ENCODE measurements around the gene ZCCHC3.

Gene ZCCHC3

GRCh38 chr20:298776-299391 is 1.5 kb downstream of the ZCCHC3 start:
- Mint-ChIP-seq H3K27ac (peak overlapping the region; percentile 93), H3K4me1 (ENCODE audit: low read depth) (peaks cover 49% of the 10 kb centered on the region), H3K27me3 (no peaks in the 10 kb centered on the region), H3K9me3 (no peaks in the 10 kb centered on the region), H3K36me3 (ENCODE audit: low read depth) (peaks cover 26% of the 10 kb centered on the region), H3K4me3 (peak overlapping the region; percentile 92)

GRCh38 chr20:300345-300990 is 3.1 kb downstream of the ZCCHC3 start:
- H3K27me3 Mint-ChIP-seq: no peaks in the 10 kb centered on the region
- H3K27ac Mint-ChIP-seq: peak overlapping the region; percentile 56
- peaks cover 26% of the 10 kb centered on the region for H3K36me3 Mint-ChIP-seq (ENCODE audit: low read depth)
- no peaks in the 10 kb centered on the region for H3K9me3 Mint-ChIP-seq
- H3K4me3 Mint-ChIP-seq: peak overlapping the region; percentile 92
- H3K4me1 Mint-ChIP-seq (ENCODE audit: low read depth): peaks cover 49% of the 10 kb centered on the region

DNA sequence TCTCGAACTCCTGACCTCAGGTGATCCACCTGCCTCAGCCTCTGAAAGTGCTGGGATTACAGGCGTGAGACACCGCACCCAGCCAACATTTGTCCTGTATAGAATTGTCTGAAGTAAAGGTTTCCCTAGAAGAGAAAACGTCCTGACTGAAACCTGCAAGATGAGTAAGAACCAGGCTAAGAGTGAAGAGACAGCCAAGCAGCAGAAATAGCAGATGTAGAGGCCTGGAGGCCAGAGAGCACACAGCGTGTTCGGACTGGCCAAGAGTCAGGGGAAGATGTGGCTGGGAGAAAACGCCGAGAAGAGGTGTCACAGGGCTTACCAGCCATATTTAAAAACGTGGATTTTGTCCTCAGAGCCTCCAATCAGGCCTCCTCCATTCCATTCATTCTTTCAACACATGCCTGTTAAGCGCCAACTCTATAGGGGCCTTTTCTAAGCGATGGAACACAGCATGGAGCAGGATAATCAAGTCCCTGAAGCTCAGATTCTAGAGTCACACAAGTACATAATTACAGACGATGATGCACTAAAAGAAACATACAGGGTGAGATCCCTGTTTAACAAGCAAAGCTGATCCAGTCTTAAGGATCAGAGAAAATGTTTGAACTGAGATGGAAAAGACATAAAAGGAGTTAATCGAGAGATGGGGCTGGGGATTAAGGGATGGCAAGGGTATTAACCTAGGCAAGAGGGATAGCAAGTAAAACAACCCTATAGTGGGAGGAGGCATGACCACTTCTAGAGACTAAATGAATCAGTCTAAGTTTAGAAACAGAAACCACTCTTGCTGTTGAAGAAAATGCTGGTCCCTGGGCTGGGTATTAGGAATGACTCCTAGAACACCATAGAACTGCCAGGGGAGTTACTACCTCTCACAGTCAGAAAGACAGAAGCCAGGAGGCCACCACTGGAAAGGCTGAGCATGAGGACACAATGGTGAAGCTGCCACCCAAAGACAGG is 4.8 kb downstream of the ZCCHC3 start:
- peaks cover 26% of the 10 kb centered on the region for H3K36me3 Mint-ChIP-seq (ENCODE audit: low read depth)
- H3K9me3 Mint-ChIP-seq: no peaks in the 10 kb centered on the region
- no peaks in the 10 kb centered on the region for H3K27me3 Mint-ChIP-seq
- no peak overlapping the region for H3K4me3 Mint-ChIP-seq
- no peak overlapping the region for H3K27ac Mint-ChIP-seq
- H3K4me1 Mint-ChIP-seq (ENCODE audit: low read depth): peaks cover 35% of the 10 kb centered on the region

GRCh38 chr20:305745-306144 is 8.4 kb downstream of the ZCCHC3 start:
- H3K27me3 Mint-ChIP-seq: no peaks in the 10 kb centered on the region
- H3K4me3 Mint-ChIP-seq: no peak overlapping the region
- no peak overlapping the region for H3K27ac Mint-ChIP-seq
- peaks cover 33% of the 10 kb centered on the region for H3K4me1 Mint-ChIP-seq (ENCODE audit: low read depth)
- no peaks in the 10 kb centered on the region for H3K36me3 Mint-ChIP-seq (ENCODE audit: low read depth)
- H3K9me3 Mint-ChIP-seq: no peaks in the 10 kb centered on the region

GRCh38 chr20:308427-309038 is 11.2 kb downstream of the ZCCHC3 start:
- H3K4me3 Mint-ChIP-seq: no peak overlapping the region

DNA sequence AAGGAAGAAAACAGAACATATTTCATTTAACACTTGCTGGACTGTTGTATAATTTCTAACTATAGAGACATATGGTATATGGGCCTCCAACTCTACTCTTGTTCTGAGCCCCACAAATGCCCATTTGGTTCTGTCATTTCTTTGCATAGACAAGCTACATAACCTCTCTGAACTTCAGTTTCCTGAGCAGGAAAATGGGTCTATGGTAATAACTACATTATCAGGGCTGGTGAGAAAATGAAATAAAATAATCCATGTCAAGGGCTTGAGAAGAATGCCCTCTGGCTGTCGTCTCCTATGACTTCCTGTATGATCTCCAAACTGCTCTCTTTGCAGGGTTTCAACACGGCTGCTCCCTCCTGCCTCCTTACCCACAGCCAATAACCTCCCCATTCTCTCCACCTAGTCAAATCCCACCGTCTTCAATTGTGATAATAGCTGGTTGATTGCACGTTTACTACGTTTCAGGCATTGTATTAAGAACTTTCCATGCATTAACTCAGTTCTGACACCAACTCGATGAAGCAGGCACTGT is 12.0 kb downstream of the ZCCHC3 start:
- no peaks in the 10 kb centered on the region for H3K27me3 Mint-ChIP-seq
- H3K4me3 Mint-ChIP-seq: peak overlapping the region; percentile 14
- H3K27ac Mint-ChIP-seq: peak overlapping the region; percentile 17
- peaks cover 23% of the 10 kb centered on the region for H3K4me1 Mint-ChIP-seq (ENCODE audit: low read depth)
- no peaks in the 10 kb centered on the region for H3K36me3 Mint-ChIP-seq (ENCODE audit: low read depth)
- H3K9me3 Mint-ChIP-seq: no peaks in the 10 kb centered on the region

More at GRCh38 chr20:308427-309038, 11.2 kb downstream of the ZCCHC3 start:
- Mint-ChIP-seq H3K4me1 (ENCODE audit: low read depth) (peaks cover 20% of the 10 kb centered on the region), H3K27ac (no peak overlapping the region), H3K9me3 (no peaks in the 10 kb centered on the region), H3K27me3 (no peaks in the 10 kb centered on the region), H3K36me3 (ENCODE audit: low read depth) (no peaks in the 10 kb centered on the region)

- Mint-ChIP-seq H3K27me3 (no peaks in the 10 kb centered on the region), H3K4me1 (ENCODE audit: low read depth) (peaks cover 23% of the 10 kb centered on the region), H3K27ac (peak overlapping the region; percentile 67), H3K4me3 (peak overlapping the region; percentile 72), H3K9me3 (no peaks in the 10 kb centered on the region), H3K36me3 (ENCODE audit: low read depth) (no peaks in the 10 kb centered on the region)
Observed at GRCh38 chr20:309841-310644, 12.7 kb downstream of the ZCCHC3 start.

- H3K4me1 Mint-ChIP-seq (ENCODE audit: low read depth): peaks cover 23% of the 10 kb centered on the region
Observed at GRCh38 chr20:310645-311044, 13.3 kb downstream of the ZCCHC3 start.

GRCh38 chr20:311609-312008 is 14.2 kb downstream of the ZCCHC3 start:
- Mint-ChIP-seq H3K27me3 (no peaks in the 10 kb centered on the region), H3K4me1 (ENCODE audit: low read depth) (peaks cover 23% of the 10 kb centered on the region), H3K36me3 (ENCODE audit: low read depth) (no peaks in the 10 kb centered on the region)

More at GRCh38 chr20:310645-311044, 13.3 kb downstream of the ZCCHC3 start:
- peak overlapping the region; percentile 67 for H3K27ac Mint-ChIP-seq
- H3K4me3 Mint-ChIP-seq: peak overlapping the region; percentile 72
- H3K36me3 Mint-ChIP-seq (ENCODE audit: low read depth): no peaks in the 10 kb centered on the region
- no peaks in the 10 kb centered on the region for H3K9me3 Mint-ChIP-seq
- H3K27me3 Mint-ChIP-seq: no peaks in the 10 kb centered on the region

GRCh38 chr20:312067-312466 is 14.7 kb downstream of the ZCCHC3 start:
- Mint-ChIP-seq H3K9me3 (no peaks in the 10 kb centered on the region), H3K4me3 (no peak overlapping the region), H3K27ac (no peak overlapping the region)

More at GRCh38 chr20:311609-312008, 14.2 kb downstream of the ZCCHC3 start:
- no peaks in the 10 kb centered on the region for H3K9me3 Mint-ChIP-seq
- H3K27ac Mint-ChIP-seq: no peak overlapping the region
- H3K4me3 Mint-ChIP-seq: no peak overlapping the region

DNA sequence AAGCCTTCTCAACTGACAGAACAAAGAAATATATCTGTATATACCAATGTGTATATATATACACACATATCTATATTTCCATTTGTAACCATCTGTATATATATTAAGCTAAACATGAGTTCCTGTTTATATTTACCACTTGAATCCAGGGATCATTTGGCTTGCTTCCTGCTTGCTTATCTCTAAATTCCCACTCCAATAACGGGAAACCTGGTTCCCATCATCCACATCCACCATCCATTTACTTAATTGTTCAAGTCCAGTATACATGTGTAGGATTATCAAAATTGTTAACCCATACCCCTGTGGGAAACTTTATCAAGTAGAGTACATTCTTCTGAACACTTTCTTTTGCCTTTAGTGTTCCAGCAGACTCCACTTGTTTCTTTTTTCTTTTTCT is 15.5 kb downstream of the ZCCHC3 start:
- Mint-ChIP-seq H3K4me3 (no peak overlapping the region), H3K36me3 (ENCODE audit: low read depth) (no peaks in the 10 kb centered on the region), H3K27ac (no peak overlapping the region), H3K27me3 (no peaks in the 10 kb centered on the region), H3K9me3 (no peaks in the 10 kb centered on the region), H3K4me1 (ENCODE audit: low read depth) (peaks cover 23% of the 10 kb centered on the region)

More at GRCh38 chr20:312067-312466, 14.7 kb downstream of the ZCCHC3 start:
- Mint-ChIP-seq H3K4me1 (ENCODE audit: low read depth) (peaks cover 23% of the 10 kb centered on the region), H3K36me3 (ENCODE audit: low read depth) (no peaks in the 10 kb centered on the region), H3K27me3 (no peaks in the 10 kb centered on the region)

DNA sequence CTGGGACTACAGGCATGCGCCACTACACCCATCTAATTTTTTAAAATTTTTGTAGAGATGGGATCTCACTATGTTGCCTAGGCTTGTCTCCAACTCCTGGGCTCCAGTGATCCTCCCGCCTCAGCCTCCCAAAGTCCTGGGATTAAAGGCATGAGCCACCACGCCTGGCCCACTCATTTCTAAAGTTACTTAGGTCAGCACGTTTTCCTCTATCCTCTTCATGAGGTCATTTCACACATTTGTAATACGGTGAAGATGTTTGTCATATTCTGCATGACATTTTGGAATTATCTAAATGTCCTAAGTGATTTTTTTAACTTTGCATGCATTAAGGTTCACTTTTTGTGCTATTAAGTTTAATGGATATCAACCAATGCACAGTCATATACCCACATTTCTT is 16.0 kb downstream of the ZCCHC3 start:
- H3K9me3 Mint-ChIP-seq: no peaks in the 10 kb centered on the region
- H3K27ac Mint-ChIP-seq: no peak overlapping the region
- H3K36me3 Mint-ChIP-seq (ENCODE audit: low read depth): no peaks in the 10 kb centered on the region
- H3K4me3 Mint-ChIP-seq: no peak overlapping the region
- H3K4me1 Mint-ChIP-seq (ENCODE audit: low read depth): peaks cover 23% of the 10 kb centered on the region
- no peaks in the 10 kb centered on the region for H3K27me3 Mint-ChIP-seq

- Mint-ChIP-seq H3K4me3 (no peak overlapping the region), H3K9me3 (no peaks in the 10 kb centered on the region), H3K27me3 (no peaks in the 10 kb centered on the region), H3K4me1 (ENCODE audit: low read depth) (peaks cover 23% of the 10 kb centered on the region), H3K27ac (no peak overlapping the region), H3K36me3 (ENCODE audit: low read depth) (no peaks in the 10 kb centered on the region)
Observed at GRCh38 chr20:313948-314347, 16.6 kb downstream of the ZCCHC3 start.

All from stimulated activated naive CD8-positive, alpha-beta T cell treated with anti-CD3 and anti-CD28 coated beads, Interleukin-15, Interleukin-2, amounts not matched to agents 100 ng/mL and 50 ng/mL, for 24 hours (primary cell).